Skin epidermis (tissue), 12 donors: ENCODE data around the gene LIM2.
"Not testable (repeated sequence)": the region's sequence is repeated elsewhere in the genome, so short reads cannot be mapped to it uniquely, and the experiment has no call there.

ENCODE experiments used
- H3K27ac ChIP-seq, 21 experiments: fragments of 200-600 bp; sonication (generic) in 11 of 21; one replicate each; pipeline ENCODE4 v1.5.0; 2020; ENCODE audit warnings: mild to moderate bottlenecking in 3 of 21, inconsistent platforms in 2 of 21, moderate library complexity in 2 of 21
- H3K4me3 ChIP-seq, 7 experiments: fragments of 200-600 bp; sonication (generic) in 2 of 7; one replicate each; pipeline ENCODE4 v1.5.0; 2020; ENCODE audit warnings: inconsistent platforms in 2 of 7, mild to moderate bottlenecking in 2 of 7, moderate library complexity in 1 of 7

LIM2 gene, protein sequence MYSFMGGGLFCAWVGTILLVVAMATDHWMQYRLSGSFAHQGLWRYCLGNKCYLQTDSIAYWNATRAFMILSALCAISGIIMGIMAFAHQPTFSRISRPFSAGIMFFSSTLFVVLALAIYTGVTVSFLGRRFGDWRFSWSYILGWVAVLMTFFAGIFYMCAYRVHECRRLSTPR

GRCh38 chr19:51387924-51388389 is at the start of gene LIM2:
TSS of gene LIM2 (minus strand) at chr19:51387974. CDS start at chr19:51387443, 531 bp downstream.
- H3K27ac ChIP-seq: peak within 1 kb of the TSS in 2 of 21 experiments; percentile 12 to 58
- no peak within 1 kb of the TSS for H3K4me3 ChIP-seq

DNA sequence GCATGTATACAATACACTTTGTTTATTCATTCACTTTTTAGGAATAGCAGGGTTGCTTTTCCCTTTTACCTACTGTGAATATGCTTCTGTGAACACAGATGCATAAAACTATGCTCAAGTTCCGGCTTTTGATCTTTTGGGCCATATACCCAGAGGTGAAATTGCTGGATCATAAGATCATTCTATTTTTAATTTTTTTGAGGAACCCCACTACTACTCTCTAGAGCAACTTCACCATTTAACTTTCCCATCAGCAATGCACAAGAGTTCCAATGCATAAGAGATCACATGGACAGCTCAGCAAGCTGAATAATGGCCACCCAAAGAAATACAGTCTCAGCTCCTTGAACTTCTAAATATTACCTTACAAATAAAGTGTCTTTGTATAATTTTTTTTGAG is 46.7 kb upstream of the LIM2 start:
- H3K27ac ChIP-seq: no peak overlapping the region

DNA sequence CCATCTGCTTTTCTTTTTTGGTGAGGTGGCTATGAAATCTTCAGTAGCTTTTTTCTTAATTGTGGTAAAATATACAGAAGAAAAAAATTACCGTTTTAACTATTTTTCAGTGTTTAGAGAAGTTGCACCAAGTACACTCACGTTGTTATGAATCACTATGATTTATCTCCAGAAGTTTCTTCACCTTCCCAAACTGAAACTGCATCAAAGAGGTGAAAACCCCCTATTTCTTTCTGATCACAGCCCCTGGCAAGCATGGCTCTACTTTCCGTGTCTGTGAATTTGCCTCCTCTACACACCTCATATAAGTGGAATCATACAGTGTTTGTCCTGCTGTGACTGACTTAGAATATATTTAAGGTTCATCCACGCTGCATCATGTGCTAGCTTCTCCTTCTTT is 45.3 kb upstream of the LIM2 start:
- no peak overlapping the region for H3K4me3 ChIP-seq
- no peak overlapping the region for H3K27ac ChIP-seq

More for the DNA sequence above, 46.7 kb upstream of the LIM2 start:
- no peak overlapping the region for H3K4me3 ChIP-seq

DNA sequence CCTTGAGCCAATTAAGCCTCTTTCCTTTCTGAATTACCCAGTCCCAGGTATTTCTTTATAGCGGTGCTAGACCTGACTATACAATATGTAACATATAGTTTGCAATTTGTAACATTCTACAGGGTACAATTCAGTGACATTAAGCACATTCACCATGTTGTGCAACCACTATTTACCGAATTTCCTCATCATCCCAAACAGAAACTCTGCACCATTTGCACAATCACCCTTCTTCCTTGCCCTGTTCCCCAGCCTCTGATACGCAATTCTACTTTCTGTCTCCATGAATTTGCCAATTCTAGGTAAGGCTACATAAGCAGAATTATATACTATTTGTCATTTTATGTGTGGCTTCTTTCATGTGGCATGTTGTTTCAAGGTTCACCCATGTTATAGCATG is 43.4 kb upstream of the LIM2 start:
- H3K27ac ChIP-seq: no peak overlapping the region
- H3K4me3 ChIP-seq: no peak overlapping the region

DNA sequence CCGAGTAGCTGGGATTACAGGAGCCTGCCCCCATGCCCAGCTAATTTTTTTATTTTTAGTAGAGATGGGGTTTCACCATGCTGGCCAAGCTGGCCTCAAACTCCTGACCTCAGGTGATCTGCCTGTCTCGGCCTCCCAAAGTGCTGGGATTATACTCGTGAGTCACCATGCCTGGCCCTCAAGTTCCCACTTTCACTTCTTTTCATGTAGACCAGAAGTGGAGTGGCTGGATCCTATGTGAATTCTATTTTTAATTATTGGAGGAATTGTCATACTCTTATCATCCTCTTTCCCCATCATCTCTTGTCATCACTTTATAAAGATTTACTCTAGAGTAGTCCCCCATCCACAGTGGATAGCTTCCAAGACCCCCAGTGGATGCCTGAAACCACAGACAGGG is 42.4 kb upstream of the LIM2 start:
- H3K4me3 ChIP-seq: no peak overlapping the region
- no peak overlapping the region for H3K27ac ChIP-seq

DNA sequence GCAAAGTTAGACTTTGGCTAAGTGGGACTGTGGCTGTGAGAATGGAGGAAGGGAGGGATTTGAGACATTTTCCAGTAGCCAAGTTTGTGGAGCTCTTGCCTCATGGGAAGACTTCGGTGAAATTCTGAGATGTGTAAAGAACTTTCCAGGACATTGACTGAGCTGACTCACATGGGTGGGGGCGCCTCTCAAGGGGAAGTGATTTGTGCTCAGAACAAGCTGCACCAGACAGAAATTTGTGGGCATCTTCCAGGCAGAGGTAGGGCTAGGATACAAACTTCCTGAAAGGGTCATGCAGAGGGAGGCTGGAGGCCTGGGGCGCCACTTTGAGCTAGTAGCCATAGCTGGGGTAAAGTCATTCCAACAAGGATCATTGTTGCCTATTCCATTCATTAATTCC is 39.4 kb upstream of the LIM2 start:
- Histone ChIP-seq H3K4me3 (no peak overlapping the region), H3K27ac (no peak overlapping the region)

DNA sequence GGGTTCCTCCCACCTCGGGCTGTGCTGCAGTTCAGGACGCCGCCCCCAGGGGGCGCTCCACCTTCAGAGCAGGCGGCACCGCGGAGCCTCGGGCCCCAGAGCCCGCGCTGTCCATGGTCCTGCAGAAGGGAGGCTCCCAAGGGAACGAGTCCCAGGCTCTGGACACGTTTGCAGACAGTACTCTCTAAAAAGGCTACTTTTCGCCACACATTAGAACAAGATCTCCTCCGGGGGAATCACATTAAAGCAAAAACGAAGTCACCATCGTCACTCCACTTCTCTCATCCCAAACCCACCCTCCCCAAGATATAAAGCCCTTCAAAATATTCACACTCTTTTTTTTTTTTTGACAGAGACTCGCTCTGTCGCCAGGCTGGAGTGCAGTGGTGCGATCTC is 34.3 kb upstream of the LIM2 start:
- Histone ChIP-seq H3K4me3 (no peak overlapping the region), H3K27ac (no peak overlapping the region)

GRCh38 chr19:51421229-51422052 is 33.7 kb upstream of the LIM2 start:
- Histone ChIP-seq H3K4me3 (no peak overlapping the region), H3K27ac (no peak overlapping the region)

DNA sequence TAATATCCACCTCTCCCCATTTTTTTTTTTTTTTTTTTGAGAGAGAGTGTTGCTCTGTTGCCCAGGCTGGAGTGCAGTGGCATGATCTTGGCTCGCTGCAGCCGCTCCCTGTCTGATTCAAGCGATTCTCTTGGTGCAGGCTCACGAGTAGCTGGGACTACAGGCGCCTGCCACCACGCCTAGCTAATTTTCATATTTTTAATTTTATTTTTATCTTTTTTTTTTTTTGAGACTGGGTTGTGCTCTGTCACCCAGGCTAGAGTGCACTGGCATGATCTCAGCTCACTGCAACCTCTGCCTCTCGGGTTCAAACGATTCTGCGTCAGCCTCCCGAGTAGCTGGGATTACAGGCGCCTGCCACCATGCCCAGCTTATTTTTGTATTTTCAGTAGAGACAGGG is 32.7 kb upstream of the LIM2 start:
- H3K27ac ChIP-seq, H3K4me3 ChIP-seq: not testable (repeated sequence)

DNA sequence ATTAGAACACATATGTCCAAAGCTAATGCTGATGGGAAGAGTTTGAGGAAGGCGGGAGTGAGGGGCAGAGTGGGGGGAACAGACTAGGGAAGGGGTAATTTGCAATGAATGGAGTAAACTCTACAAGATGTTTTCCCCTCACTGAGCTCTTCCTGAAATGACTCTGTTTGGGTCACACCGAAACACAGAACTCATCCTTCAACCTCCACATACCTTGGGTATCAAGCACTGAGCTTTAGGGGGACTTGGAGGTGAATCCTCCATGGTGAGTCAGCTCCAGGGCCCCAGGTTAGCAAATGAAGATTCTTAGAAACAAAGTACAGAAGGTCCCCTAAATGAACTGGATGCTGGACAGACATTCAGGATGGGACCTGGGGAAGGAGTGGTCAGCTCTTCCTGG is 30.9 kb upstream of the LIM2 start:
- Histone ChIP-seq H3K27ac (no peak overlapping the region), H3K4me3 (no peak overlapping the region)

DNA sequence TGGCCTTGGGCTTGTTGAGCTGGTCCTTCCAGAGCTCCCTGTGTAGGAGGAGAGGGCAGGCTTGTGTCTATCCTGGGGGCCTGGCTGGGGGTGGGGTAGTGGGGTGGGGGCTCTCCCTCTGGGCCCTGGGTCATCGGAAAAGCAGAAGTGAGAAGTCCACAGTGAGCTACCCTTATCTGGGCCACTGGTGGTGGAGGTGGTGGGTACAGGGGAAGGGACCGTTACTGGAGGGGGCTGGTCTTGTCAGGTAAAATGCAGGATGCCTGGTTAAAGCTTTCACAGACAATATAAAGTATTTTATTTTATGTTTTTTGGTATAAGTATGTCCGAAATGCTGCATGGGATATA is 30.0 kb upstream of the LIM2 start:
- H3K4me3 ChIP-seq: no peak overlapping the region
- peak overlapping the region in 10 of 21 experiments; percentile 39 to 76 (median 62) for H3K27ac ChIP-seq

GRCh38 chr19:51417107-51417809 is 29.5 kb upstream of the LIM2 start, which contains the start of gene SIGLEC10:
TSS of gene SIGLEC10 (minus strand) at chr19:51417642. CDS start at chr19:51417581, 61 bp downstream.
- no peak within 1 kb of the TSS for H3K4me3 ChIP-seq

DNA sequence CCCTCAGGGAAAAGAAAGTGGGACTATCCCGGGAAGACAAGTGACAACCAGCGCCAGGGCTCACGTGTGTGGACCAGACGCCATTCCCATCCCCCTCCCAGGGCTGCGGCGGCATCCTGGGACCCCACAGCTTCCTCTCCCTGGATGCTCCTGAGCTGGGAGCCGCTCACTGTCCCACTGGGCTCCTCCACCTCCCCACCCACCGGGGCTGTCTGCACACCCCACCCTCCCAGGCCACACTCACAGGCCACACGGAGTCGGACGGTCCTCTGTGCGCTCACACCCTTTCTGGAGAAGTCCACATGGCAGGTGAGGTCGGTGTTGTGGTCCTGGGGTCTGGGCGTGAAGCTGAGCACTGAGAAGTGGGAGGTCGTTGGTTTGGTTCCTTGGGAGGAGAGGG is 28.6 kb upstream of the LIM2 start:
- H3K4me3 ChIP-seq: not testable (repeated sequence)
- peak overlapping the region in 4 of 21 experiments; percentile 39 to 76 (median 68) for H3K27ac ChIP-seq

More at GRCh38 chr19:51417107-51417809, 29.5 kb upstream of the LIM2 start, which contains the start of gene SIGLEC10:
- peak within 1 kb of the TSS in 11 of 21 experiments; percentile 23 to 76 (median 60) for H3K27ac ChIP-seq

DNA sequence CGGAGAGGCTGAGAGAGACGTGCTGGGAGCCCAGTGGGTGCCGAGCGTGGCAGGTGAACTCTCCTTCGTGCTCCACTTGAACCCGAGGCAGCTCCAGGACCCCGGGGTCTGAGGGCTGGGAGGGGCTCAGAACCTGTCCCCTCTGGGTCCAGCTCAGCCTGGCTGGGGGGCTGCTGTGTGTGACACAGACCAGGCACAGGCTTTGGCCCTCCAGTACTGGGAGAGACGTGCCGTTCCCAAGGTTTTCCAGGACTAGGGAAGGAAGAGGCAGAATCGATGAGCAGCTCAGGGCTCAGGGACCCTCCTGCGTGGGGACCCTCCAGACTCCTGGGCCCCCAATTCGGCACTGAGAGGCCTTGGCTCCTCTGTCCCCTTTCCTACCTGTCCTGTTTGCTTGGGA is 27.4 kb upstream of the LIM2 start:
- no peak overlapping the region for H3K27ac ChIP-seq
- H3K4me3 ChIP-seq: no peak overlapping the region

- Histone ChIP-seq H3K27ac (no peak overlapping the region), H3K4me3 (no peak overlapping the region)
These were observed 23.4 kb upstream of the LIM2 start for GRCh38 chr19:51410950-51411748.

GRCh38 chr19:51407511-51408131 is 19.8 kb upstream of the LIM2 start:
- no peak overlapping the region for H3K4me3 ChIP-seq
- peak overlapping the region in 1 of 21 experiments; percentile 34 for H3K27ac ChIP-seq

DNA sequence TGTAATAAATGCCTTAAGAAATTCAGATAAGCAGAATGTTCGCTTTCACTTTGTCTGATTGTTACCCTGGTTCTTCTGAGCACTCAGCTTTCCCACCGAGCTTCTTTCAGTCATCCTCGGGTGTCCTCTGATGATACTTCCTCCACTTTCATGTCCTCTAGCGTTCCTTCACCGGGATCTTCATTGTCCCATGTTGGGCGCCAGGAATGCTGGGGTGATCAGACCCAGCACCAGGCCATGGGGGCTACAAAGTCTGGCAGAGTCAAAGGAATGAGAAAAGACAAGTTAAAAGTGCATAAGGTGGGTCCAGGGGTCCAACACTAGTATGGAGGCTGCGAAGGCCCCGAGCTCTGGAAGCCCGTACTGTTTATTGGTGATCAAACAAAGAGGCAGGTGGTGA is 14.3 kb upstream of the LIM2 start:
- no peak overlapping the region for H3K4me3 ChIP-seq
- no peak overlapping the region for H3K27ac ChIP-seq

GRCh38 chr19:51399936-51400335 is 12.2 kb upstream of the LIM2 start:
- not testable (repeated sequence) for H3K4me3 ChIP-seq
- peak overlapping the region in 1 of 21 experiments; percentile 19 for H3K27ac ChIP-seq

DNA sequence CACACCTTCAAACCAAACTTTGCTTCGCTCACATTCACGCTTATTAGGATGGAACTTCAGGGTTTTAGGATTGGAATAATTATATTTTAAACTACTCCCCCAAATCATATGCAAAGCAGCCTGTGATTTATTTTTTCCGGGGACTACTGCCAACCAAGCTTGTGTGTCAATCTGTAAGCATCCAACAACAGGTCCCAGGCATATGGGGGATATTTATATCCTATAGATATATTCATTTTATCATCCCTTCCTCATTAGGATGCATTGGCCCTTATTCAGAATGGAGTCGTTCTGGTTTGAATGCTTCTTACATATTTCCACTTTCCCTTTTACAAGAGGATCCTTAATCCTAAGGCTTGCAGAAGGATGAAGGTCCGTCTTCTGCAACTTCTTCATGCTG is 11.5 kb upstream of the LIM2 start:
- peak overlapping the region in 1 of 21 experiments; percentile 19 for H3K27ac ChIP-seq
- no peak overlapping the region for H3K4me3 ChIP-seq
